Stimulated activated naive B cell treated with anti-CD40 and anti-IgM and Interleukin-4, amounts not matched to agents 10 μg/mL and 1 μg/mL and 100 μg/mL, for 72 hours (primary cell): ENCODE data around the gene LPCAT3.

Experiments
- ATAC-seq, 2 donors: fragments of 150-1000 bp; cut with Tn5 transposase; replicated peaks; 2 replicates each; pipeline ENCODE4 v1.10.0; 2021; ENCODE audit warnings: moderate library complexity in 1 of 2
- DNase-seq: peaks from one replicate; pipeline ENCODE4 v3.0.0; 2021
- H3K27ac Mint-ChIP-seq: one replicate; pipeline ENCODE4 v1.8.0; 2022; ENCODE audit warnings: mild to moderate bottlenecking, mixed read lengths
- H3K27me3 Mint-ChIP-seq, 2 donors: one replicate each; pipeline ENCODE4 v1.8.0; 2022; ENCODE audit warnings: mixed read lengths in 2 of 2
- H3K36me3 Mint-ChIP-seq, 2 donors: one replicate each; pipeline ENCODE4 v1.8.0; 2022; ENCODE audit warnings: mixed read lengths in 2 of 2, mild to moderate bottlenecking in 1 of 2
- H3K4me1 Mint-ChIP-seq, 2 donors: one replicate each; pipeline ENCODE4 v1.8.0; 2022; ENCODE audit warnings: mixed read lengths in 2 of 2, mild to moderate bottlenecking in 1 of 2
- H3K4me3 Mint-ChIP-seq, 2 donors: one replicate each; pipeline ENCODE4 v1.8.0; 2022; ENCODE audit warnings: mild to moderate bottlenecking in 2 of 2, mixed read lengths in 2 of 2, moderate library complexity in 1 of 2
- H3K9me3 Mint-ChIP-seq, 2 donors: one replicate each; pipeline ENCODE4 v1.8.0; 2022; ENCODE audit warnings: mixed read lengths in 2 of 2, mild to moderate bottlenecking in 1 of 2

LPCAT3 gene

GRCh38 chr12:6934110-6934509 lies 84.2 kb downstream of the LPCAT3 start:
- Mint-ChIP-seq H3K27ac (peak overlapping the region; percentile 89), H3K4me3 (peak overlapping the region in 1 of 2 donors; percentile 21), H3K4me1 (peaks cover 50 to 78% of the 10 kb centered on the region in 2 donors), H3K36me3 (peaks cover 28 to 45% of the 10 kb centered on the region in 2 donors), H3K27me3 (no peaks in the 10 kb centered on the region), H3K9me3 (no peaks in the 10 kb centered on the region)
- no peak for DNase-seq
- ATAC-seq, result no peak

- no peaks in the 10 kb centered on the region for H3K27me3 Mint-ChIP-seq
- ATAC-seq (no peak), DNase-seq (no peak)
- H3K4me3 Mint-ChIP-seq, result no peak overlapping the region
- H3K27ac Mint-ChIP-seq, result peak overlapping the region; percentile 2
- H3K4me1 Mint-ChIP-seq, result peaks cover 51 to 75% of the 10 kb centered on the region in 2 donors
- H3K9me3 Mint-ChIP-seq, result no peaks in the 10 kb centered on the region
- peaks cover 28 to 41% of the 10 kb centered on the region in 2 donors for H3K36me3 Mint-ChIP-seq
Observed at GRCh38 chr12:6932766-6933165, 85.5 kb downstream of the LPCAT3 start.

- Mint-ChIP-seq H3K4me3 (peak overlapping the region; percentile 86 to 87), H3K36me3 (peaks cover 7 to 22% of the 10 kb centered on the region in 2 donors), H3K27me3 (no peaks in the 10 kb centered on the region), H3K9me3 (no peaks in the 10 kb centered on the region), H3K27ac (peak overlapping the region; percentile 94), H3K4me1 (peaks cover 45 to 76% of the 10 kb centered on the region in 2 donors)
- ATAC-seq (no peak), DNase-seq (no peak)
Observed at GRCh38 chr12:6929466-6930452, 88.5 kb downstream of the LPCAT3 start.

GRCh38 chr12:6928703-6929407 lies 89.4 kb downstream of the LPCAT3 start:
- ATAC-seq (no peak), DNase-seq (no peak)
- H3K36me3 Mint-ChIP-seq, result peaks cover 3 to 13% of the 10 kb centered on the region in 2 donors
- H3K27ac Mint-ChIP-seq, result peak overlapping the region; percentile 94
- H3K4me3 Mint-ChIP-seq, result peak overlapping the region; percentile 86 to 87
- H3K4me1 Mint-ChIP-seq, result peaks cover 46 to 76% of the 10 kb centered on the region in 2 donors
- no peaks in the 10 kb centered on the region for H3K9me3 Mint-ChIP-seq
- no peaks in the 10 kb centered on the region for H3K27me3 Mint-ChIP-seq

GRCh38 chr12:6928022-6928702 lies 90.1 kb downstream of the LPCAT3 start:
- peaks cover 49 to 80% of the 10 kb centered on the region in 2 donors for H3K4me1 Mint-ChIP-seq
- H3K36me3 Mint-ChIP-seq, result peaks cover 2 to 10% of the 10 kb centered on the region in 2 donors
- peak overlapping the region; percentile 86 to 87 for H3K4me3 Mint-ChIP-seq
- DNase-seq (no peak), ATAC-seq (peak; percentile 10 to 49)
- no peaks in the 10 kb centered on the region for H3K27me3 Mint-ChIP-seq
- peak overlapping the region; percentile 94 for H3K27ac Mint-ChIP-seq
- no peaks in the 10 kb centered on the region for H3K9me3 Mint-ChIP-seq

- Mint-ChIP-seq H3K4me3 (peak within 1 kb of the TSS; percentile 86 to 91), H3K27ac (peak within 1 kb of the TSS; percentile 94), H3K27me3 (no peaks in the 10 kb centered on the region), H3K9me3 (no peaks in the 10 kb centered on the region), H3K36me3 (peaks cover 5 to 15% of the 10 kb centered on the region in 2 donors), H3K4me1 (peaks cover 55 to 83% of the 10 kb centered on the region in 2 donors)
- ATAC-seq (peak; percentile 50 to 52), DNase-seq (no peak)
Observed at GRCh38 chr12:6927379-6928021, 90.8 kb downstream of the LPCAT3 start, which contains the start of gene ATN1. TSS of gene ATN1 (plus strand) at chr12:6927959. CDS start at chr12:6934002, 6,043 bp downstream.
